UCSD-AML1 (cell line): ENCODE data around the gene RALB.

Source experiments
- DNase-seq: peaks from one replicate; lab custom pipeline; 2025; ENCODE audit not compliant: unreplicated experiment; lab: John Stamatoyannopoulos, UW

RALB gene

DNA sequence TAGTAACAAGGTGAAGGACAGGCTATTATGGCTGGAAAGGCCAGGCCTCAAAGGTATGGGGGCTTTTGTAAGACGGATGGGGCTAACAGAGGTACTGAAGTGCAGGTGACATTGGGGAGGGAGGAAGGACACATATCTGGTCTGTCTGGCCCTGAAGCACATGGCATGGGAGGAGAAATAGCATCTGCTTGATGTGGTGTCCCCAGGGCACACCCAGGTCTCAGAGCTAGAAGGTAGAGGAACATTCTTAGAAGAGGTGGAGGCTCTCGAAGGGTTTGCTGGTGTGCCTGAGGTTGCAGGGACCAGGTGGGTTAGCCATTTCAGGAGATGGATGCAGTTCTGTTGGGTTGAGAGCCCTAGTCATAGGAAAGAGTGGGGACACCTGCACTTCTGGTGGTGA is 9.5 kb downstream of the RALB start:
- no peak for DNase-seq

DNA sequence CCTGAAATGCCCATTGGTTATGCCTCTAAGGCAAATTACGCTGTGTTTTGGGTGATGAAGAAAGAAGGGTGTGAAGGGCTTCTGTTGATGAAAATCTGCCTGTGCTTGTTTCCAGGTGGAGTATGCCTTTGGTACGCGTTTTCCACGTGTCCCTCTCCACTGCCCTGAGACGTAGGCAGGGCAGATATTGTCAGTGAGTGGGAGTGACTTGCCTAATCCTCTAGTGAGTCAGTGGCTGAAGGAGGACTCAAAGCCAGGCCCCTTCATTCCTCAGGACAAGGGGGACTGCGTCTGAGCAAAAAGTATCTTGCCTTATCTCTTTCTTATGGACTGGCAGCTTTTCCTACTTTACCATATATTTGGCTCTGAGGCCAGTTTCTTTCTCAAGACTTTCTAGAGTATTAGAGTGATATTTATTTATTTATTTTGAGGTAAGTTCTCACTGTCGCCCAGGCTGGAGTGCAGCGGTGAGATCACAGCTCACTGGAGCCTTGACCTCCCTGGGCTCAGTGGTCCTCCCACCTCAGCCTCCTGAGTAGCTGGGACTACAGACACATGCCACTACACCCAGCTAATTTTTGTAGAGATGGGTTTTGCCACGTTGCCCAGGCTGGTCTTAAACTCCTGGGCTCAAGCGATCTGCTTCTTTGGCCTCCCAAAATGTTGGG is 10.2 kb downstream of the RALB start:
- DNase-seq: no peak

DNA sequence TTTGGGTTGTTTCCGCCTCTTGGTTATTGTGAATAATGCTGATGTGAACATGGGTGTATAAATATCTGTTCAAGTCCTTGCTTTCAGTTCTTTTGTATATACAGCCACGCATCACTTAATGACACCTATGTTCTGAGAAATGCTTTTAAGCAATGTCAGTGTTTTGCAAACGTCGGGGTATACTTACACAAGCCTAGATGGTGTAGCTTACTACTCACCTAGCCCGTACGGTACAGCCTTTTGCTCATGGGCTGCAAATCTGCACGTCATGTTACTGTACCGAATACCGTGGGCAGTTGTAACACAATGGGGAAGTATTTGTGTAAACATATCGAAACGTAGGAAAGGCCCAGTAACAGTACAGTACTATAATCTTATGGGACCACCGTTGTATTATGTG is 12.4 kb downstream of the RALB start:
- no peak for DNase-seq

DNA sequence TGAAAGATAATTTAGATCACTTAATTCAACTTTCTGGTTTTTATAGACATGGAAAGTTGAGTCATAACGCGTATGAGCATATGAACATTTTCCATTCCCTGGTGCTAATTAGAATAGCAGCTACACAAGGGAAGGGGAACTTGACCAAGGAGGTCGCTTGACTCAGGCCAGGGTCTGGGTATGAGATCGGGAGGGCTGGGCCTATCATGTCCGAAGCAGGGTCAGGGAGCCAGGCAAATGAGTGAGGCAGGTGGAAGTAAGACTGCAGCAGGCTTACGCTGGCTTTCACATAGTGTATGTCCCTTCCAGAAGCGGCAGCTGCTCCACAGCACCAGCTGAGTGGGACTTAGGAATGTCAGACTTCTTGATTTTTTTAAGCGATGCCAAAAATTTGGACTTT is 14.7 kb downstream of the RALB start:
- no peak for DNase-seq

DNA sequence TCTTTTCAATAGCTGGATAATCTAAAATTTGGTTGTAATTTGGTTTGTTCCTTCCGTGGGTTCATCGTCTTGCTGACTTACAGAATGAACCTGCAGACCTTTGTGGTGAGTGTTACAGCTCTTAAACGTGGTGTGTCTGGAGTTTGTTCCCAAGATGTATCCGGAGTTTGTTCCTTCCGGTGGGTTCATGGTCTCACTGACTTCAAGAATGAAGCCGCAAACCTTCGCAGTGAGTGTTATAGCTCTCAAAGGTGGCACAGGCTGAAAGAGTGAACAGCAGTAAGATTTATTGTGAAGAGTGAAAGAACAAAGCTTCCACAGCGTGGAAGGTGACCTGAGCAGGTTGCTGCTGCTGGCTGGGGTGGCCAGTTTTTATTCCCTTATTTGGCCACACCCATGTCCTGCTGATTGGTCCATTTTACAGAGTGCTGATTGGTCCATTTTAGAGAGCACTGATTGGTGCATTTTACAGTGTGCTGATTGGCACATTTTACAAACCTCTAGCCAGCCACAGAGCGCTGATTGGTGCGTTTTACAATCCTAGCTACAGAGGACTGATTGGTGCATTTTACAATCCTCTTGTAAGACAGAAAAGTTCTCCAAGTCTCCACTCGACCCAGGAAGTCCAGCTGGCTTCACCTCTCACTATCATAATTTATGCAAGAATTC is 16.6 kb downstream of the RALB start:
- peak; percentile 53 for DNase-seq

DNA sequence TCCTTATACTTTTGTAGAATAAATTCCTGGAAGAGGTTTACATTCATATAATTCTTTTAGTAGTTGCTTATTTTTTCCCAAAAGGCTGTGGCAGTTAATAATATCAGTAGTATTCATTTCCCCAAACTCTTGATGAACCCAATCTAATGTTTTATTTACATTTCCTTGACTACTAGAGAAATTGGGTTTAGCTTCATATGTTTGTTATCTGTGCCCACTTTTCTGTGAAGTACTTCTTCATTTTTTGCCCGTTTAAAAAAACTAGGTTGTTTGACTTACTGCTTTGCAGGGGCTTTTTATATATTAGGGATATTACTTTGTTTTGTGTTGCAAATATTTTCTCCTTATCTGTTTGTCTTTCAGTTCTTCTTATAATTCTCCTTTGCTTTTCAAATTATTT is 17.2 kb downstream of the RALB start:
- DNase-seq: no peak

DNA sequence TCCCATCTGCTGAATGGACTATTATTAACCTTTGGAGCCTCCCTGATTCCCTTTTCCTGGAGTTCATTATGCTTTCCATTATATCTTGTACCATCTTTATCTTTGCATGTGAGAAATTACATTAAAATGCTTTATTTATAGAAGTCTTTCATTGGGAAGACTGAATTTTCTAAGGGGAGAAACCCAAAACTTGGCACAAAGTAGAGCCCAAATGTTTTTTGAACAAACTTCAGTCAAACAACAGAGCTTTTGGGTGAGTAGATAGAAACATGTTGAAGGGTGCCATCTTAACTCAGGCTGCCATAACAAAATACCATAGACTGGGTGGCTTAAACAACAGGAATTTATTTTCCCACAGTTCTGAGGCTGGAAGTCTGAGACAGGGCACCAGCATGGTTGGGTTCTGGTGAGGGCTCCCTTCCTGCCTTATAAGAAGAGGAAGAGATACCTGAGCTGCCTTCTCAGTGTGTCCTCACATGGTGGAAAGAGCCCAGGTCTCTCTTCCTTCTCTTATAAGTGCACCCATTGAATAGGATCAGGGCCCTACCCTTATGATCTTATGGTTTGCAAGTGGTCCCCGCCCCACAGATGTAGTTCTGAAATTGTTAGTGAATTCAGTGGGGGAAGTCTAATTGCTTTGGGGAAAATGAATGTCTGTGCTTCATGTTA is 19.2 kb downstream of the RALB start:
- no peak for DNase-seq

DNA sequence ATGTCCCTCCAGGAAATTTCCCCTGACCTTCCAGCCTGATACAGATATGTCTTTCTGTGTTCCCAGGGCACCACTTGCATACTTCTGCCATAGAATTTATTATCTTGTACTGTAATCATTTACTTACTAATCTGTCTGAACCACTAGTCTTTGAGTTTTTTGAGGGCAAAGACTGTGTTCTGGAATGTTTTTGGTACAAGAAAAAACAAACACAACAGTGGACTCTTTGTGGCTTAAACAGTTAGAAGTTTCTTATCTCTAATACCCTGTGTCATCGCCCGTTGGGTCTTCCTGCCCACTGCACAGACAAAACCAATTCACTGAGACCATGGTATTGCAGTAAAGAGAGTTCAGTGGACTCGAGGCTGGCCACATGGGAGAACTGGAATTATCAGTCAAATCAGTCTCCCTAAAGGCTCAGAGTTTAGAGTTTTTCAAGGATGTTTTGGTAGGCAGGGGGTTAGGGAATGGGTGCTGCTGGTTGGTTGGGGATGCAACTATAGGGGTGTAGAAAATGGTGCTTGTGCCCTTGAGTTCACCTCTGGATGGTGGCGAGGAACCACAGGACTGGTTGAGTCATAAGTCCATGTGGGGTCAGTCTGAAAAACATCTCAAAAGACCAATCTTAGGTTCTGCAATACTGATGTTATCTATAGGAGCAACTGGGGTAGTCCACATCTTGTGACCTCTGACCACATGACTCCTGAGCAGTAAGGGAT is 20.3 kb downstream of the RALB start:
- DNase-seq: no peak

DNA sequence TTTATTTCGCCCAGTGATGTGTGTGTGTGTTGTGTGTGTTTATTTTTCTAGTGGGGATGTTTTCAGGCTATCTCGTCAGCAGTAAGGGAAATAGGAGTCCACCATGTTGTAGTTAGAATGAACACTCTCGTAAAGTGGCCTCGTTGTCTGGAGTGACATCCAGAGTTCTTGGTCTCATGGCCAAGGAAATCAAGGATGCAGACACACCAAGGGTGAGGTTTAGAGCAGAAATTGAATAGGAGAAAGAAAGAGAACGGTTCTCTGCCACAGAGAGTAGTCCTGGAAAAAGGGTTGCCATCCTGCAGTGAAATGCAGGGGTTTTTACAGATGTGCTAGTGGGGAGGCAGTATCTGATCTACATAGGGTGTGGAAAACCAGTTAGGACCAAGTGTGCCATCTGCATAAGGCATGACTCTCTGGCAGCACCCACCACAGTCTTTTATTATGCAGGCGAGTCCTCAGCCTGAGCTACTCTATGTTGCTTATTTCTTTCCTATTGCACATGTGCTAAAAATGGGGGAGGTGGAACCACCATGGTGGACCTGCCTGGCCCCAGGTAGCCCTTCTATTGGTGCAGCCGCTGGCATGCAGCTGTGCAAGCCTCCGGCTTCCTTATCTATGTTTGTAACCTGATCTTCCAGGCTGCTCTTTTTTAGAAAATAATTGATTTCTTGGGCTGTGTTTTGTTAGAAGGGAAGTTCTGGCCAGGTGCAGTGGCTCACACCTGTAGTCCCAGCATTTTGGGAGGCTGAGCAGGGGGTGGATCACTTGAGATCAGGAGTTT is 23.2 kb downstream of the RALB start:
- no peak for DNase-seq

DNA sequence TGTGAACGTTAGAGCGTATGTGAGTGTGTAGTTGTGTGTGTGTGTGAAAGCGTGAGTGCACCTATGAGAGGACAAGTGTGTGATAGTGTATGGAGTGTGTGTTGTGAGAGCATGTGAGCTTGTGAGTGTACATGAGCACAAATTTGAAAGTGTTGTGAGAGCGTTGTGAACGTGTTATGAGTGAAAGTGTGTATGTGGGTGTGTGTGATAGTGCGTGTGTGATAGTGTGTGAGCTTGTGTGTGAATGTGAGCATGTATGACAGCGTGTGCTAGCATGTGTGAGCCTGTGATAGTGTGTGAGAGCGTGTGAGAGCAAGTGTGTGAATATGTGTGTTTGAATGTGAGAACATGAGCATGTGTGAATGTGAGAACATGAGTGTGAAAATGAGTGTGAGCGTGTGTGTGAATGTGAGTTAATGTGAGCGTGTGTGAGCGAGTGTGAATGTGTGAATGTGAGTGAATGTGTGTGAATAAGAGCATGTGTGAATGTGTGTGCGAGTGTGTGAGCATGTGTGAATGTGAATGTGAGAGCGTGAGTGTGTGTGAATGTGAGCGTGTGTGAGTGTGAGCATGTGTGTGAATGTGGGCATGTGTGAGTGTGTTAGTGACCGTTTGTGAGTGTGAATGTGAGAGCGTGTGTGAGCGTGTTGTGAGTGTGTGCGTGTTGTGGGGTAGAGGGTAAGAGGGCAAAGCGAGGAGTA is 25.0 kb downstream of the RALB start:
- no peak for DNase-seq

DNA sequence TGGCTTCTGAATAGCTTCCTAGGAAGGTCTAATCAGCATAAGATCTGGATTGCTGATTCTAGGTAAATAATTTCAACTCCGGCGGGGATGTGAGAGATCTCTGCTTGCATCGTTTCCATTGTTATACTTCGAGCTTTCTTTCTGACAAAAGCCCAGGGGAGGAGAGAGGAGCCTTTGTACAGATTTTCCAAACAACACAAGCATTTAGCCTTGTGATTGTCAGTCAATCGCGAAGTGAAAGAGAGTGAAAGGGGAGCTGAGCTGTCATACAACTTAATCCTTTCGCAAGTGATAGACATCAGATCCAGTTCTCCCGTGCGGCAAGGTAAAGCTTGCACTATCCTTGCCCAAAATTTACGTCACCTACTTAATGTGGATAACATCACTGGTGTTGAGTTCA is 26.2 kb downstream of the RALB start:
- DNase-seq: no peak

DNA sequence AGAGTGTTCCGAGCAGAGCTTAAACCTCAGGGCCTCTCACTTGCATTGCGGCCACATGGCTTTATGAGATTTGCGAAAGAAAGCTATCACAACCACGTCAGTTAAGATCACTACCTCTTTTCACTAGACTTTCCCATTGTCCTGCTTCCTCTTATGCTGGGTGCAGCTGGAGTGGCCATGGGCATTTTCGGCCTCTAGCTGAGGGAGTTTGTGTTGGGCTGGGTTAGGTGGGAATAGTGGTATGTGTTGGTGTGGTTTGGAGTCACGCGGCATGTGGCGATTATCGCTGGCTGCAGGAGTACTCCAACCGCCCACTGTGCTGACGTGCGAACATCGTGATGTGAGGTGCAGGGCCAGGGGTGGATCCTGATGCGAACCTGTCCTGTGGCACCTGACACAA is 27.1 kb downstream of the RALB start:
- no peak for DNase-seq

DNA sequence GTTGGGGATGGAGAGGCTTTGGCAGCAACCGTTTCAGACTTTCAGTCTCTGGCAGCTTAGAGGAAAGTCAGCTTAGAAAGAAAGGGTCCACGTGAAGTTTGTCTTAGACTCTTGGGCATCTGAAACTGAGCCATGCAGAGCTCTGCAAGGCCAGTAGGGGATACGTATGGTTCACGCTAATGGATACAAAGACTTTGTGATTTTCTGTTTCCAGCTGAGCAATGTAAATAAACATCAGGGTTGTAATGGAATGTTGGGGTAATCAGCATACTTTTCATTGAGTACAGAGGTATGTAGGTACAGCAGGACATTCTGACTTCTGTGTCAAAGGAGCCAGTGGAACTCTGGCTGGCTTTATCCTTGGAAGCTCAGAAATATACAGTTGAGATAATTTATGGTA is 31.0 kb downstream of the RALB start:
- no peak for DNase-seq

DNA sequence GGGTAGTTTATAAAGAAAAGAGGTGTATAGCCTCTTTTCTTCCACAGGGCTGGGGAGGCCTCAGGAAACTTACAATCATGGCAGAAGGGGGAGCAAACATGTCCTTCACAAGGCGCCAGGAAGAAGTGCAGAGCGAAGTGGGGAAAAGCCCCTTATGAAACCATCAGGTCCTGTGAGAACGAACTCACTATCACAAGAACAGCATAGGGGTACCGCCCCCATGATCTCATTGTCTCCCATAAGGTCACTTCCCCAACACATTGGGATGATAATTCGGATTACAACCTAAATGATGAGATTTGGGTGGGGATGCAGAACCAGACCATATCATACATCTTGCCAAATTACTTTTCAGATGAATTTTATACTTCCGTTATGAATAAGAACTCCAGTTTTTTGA is 32.4 kb downstream of the RALB start:
- DNase-seq: no peak

DNA sequence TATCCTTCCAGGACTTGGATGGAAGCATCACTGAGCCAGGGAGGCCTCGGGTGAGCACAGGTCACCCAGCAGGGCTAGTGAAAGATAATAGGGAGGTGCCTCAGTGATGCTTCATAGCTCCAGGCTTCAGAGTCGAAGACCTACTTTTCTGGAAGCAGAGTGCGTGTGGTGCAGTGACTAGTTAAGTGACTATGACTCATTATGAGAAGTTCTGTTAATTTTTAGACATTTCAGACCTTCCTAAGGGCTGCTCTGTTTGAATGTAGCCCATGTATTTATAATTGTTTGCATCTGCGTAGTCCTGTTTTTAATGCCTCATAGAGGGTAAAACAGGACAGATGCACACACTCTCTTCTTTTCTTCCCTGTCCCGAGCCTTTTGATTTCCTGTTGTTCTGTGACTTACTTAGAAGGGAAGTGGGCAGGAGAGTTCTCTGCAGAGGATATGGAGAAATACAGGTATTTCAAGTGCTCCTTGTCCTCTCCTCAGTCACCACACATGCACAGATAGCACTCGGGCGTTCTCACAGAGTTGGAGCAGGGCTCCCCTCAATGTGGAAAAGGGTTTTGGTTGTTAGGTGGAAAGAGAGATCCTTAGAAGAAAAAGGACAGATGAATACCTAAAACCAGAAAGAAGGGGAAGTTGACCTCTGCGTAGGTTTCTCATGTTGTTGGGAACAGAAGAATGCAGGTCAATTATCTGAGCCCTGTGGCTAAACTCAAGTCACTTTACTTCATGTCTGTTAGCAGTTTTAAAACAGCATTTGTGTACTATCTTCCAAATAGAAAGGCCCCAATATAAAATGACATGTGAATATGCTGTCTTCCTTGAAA is 34.7 kb downstream of the RALB start:
- no peak for DNase-seq

DNA sequence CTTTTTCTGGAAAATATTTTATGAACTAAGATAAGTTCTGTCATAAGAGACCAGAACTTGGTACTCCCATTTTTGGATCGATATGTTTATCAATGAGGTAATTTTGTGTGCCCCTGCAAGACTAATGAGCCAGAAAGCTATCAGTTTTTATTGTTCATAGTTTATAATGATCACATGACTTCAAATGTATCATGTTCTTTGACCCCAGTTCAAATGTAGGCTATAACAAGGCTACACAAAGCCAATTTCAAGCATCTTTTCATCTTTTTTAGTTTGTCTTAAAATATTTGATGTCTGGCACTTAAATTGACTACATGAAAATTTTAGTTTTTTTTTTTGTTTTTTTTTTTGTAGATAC is 35.3 kb downstream of the RALB start:
- no peak for DNase-seq

DNA sequence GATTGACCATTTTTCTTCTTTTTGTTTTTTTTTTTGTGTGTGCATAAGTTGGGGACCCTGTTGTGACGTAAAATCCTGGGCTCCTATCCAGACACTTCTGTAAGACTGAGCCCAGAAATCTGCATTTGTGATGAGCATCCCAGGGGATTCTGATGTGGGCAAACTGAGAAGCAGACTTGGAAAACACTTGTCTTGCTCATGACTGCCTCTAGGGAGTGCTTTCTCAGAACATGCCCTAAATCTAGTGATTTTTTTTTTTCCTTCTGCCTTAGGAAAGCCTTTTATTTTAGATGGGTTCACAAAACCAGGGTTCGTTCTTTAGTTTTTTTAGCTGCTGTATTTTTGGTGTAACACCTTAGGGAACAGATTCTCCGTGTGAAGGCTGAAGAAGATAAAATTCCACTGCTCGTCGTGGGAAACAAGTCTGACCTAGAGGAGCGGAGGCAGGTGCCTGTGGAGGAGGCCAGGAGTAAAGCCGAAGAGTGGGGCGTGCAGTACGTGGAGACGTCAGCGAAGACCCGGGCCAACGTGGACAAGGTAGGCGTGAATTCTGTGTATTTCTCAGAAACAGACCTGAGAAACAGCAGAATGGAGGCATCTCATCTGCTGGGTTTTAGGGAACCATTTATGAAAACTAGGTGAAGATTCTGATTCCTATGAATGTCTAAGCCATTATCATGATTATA is 36.7 kb downstream of the RALB start:
- DNase-seq: no peak

DNA sequence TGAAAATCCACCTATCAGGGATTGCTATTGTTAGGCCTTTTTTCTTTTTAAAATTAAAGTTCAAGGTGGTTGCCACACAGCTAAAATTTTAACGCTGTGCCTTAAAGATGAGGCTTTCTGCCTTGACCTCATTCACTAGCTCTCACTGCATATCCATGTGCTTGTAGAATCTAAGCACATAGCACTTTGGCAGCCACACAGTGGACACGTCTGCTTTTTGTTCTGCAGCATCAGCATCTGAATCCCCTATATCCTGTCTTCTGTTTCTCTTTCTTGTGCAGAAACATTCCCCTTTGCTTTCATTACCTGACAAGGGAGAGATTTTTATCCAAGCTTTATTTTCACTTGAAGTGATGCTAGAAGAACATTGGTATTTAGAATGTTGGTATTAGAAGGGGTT is 38.1 kb downstream of the RALB start:
- DNase-seq: no peak
